Left kidney (tissue), 8 donors: ENCODE measurements around the gene ICAM2. TPM values are rescaled to one million over a fixed set of nuclear protein-coding genes. Genes with fewer than 3 reads are reported as not detected.

Source experiments
- DNase-seq: peaks from one replicate; pipeline ENCODE4 v3.0.0-alpha.2; 2013
- long read RNA-seq, 8 donors: transcript quantifications; one replicate each; lab custom pipeline, GENCODE V29; 2026
- polyA plus RNA-seq: library from polyadenylated mRNA; unstranded; fragments of 120-200 nt; gene quantifications from one replicate; pipeline ENCODE4 v1.2.1, GENCODE V29; 2013; ENCODE audit not compliant: insufficient read length

ICAM2 gene
- polyA plus RNA-seq: 23.1 TPM
- long read RNA-seq, donor 1, transcript ICAM2-203 (4 exons, 1,221 nt): major isoform, 9 of 19 reads
- long read RNA-seq, donor 1, partial matches to known transcripts: 5 of 19 reads
- long read RNA-seq, donor 1, other reads (novel, unspliced or antisense): 0 of 19 reads
- long read RNA-seq, donor 2, transcript ICAM2-208 (5 exons, 1,103 nt): major isoform, 6 of 13 reads
- long read RNA-seq, donor 2, transcript ICAM2-203 (4 exons, 1,221 nt): major isoform, 6 of 13 reads
- long read RNA-seq, donor 2, partial matches to known transcripts: 0 of 13 reads
- long read RNA-seq, donor 2, other reads (novel, unspliced or antisense): 0 of 13 reads
- long read RNA-seq, donor 3, transcript ICAM2-203 (4 exons, 1,221 nt): major isoform, 8 of 12 reads
- long read RNA-seq, donor 3, partial matches to known transcripts: 0 of 12 reads
- long read RNA-seq, donor 3, other reads (novel, unspliced or antisense): 0 of 12 reads
- long read RNA-seq, donor 4, partial matches to known transcripts: 0 of 2 reads
- long read RNA-seq, donor 4, other reads (novel, unspliced or antisense): 0 of 2 reads
- long read RNA-seq, donor 5, transcript ICAM2-203 (4 exons, 1,221 nt): major isoform, 23 of 32 reads
- long read RNA-seq, donor 5, transcript ICAM2-208 (5 exons, 1,103 nt): minor isoform, 8 of 32 reads
- long read RNA-seq, donor 5, partial matches to known transcripts: 0 of 32 reads
- long read RNA-seq, donor 5, other reads (novel, unspliced or antisense): 0 of 32 reads
- long read RNA-seq, donor 6, transcript ICAM2-203 (4 exons, 1,221 nt): major isoform, 8 of 12 reads
- long read RNA-seq, donor 6, partial matches to known transcripts: 0 of 12 reads
- long read RNA-seq, donor 6, other reads (novel, unspliced or antisense): 0 of 12 reads
- long read RNA-seq, donor 7, transcript ICAM2-203 (4 exons, 1,221 nt): major isoform, 14 of 21 reads
- long read RNA-seq, donor 7, transcript ICAM2-208 (5 exons, 1,103 nt): minor isoform, 7 of 21 reads
- long read RNA-seq, donor 7, partial matches to known transcripts: 0 of 21 reads
- long read RNA-seq, donor 7, other reads (novel, unspliced or antisense): 0 of 21 reads
- long read RNA-seq, donor 8, partial matches to known transcripts: 0 of 2 reads
- long read RNA-seq, donor 8, other reads (novel, unspliced or antisense): 0 of 2 reads

DNA sequence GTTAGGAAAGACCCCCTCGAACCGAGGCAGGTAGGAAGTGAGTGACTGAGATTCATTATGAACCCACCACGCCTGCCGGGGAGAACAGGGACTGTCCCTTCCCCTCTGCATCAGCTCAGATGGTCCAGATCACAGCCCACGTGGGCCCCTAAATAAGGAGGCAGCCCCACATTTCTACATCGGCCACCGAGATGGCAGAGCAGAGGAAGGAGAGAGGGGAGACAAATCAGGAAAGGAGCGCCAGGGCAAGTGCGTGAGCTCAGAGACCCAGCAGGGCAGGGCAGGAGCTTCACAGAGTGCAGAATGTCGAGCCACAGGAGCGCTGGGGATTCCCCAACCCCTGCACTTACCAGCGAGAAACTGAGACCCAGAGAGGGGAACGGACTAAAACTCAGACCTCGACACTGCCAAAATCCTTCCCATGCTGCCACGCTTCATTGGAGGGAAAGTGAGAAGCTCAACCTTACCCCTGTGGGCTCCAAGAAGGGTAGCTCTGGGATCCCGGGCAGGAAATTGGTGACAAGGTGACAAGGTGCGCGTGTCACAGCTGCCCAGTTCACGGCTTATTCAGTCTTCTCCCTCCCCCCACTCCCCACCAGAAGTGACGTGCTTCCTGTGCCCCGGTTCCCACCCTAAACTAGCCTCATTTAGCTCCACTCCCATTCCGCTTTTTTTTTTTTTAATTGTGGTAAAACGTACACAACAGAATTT is at the start of gene ICAM2:
Gene ICAM2, minus strand, starts transcription at position 578 of the 711 bp plus-strand sequence. CDS start 13,942 bp downstream, outside the sequence.
- DNase-seq: no peak

DNA sequence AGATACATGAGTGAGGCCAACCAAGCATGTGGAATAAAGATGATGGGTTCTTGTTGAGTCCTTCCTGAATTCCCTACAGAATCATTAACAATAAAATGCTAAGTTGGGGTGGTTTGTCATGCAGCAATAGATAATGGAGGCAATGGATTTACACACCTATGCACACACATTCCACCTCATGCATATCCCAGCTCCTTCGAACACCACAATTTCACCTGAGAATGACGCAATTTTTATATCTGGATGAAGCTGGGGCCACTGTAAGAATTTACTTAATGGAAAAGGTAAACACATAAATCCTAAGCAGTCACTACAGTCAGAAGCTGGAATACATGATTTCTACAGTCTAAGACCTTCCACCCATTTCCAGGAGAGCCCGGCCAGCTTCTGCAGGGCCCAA is 49.8 kb upstream of the ICAM2 start:
- no peak for DNase-seq

- no peak for DNase-seq
Measured at GRCh38 chr17:64069143-64069542, 48.7 kb upstream of the ICAM2 start.

GRCh38 chr17:64067657-64068056 is 47.2 kb upstream of the ICAM2 start:
- DNase-seq: no peak

DNA sequence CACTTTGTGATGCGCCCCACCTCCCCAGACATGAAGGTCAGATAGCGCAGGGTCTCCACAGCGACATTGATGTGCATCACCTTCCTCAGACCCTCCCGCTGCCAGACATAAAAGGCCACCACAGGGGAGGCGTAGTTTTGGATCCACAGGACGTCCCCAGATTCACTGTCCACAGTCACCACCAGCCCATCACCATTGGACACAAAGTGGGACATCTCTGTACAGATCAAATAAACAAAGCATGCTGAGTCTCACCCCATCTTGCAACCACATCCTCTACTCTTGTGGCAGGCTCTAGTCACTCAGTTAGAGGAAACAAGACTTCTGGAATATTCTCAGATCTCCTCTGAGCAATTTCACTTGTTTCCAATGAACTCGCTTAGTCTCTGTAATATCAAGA is 46.3 kb upstream of the ICAM2 start:
- no peak for DNase-seq

DNA sequence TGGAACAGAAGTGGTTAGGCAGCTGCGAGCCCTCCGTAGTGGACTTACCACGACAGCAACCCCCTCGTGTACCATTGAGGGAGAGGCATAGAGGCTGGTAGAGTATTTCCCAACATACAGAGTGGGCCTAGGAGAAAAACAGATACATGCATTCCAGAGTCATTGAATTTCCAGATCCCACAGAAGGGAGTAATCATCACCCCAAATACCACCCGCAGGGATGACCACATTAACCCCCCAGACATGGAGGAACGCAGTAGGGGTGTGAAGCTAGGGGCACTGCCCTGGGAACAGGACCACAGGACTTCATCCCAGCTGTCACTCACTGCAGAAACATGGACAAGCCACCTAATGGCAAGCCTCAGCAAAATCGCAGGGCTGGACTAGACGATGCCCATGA is 44.7 kb upstream of the ICAM2 start:
- DNase-seq: no peak

DNA sequence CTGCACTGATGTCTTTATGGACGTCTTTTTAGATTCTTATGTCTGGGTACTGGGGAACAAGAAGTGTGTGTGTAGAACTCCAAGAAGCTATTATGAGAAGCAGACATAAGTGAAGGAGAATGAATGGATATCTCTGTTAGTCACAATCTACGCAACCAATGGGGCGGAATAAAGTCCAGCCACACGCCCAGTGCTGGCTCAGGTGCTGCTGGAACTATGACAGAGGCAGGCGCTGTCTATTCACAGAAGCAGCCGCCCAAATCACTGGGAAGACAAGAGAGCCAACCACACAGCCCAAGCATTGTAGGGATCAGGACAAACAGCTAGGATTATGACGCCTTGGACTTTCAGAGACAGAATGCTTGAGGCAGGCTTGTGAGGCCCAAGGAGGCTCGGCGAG is 43.9 kb upstream of the ICAM2 start:
- DNase-seq: no peak

DNA sequence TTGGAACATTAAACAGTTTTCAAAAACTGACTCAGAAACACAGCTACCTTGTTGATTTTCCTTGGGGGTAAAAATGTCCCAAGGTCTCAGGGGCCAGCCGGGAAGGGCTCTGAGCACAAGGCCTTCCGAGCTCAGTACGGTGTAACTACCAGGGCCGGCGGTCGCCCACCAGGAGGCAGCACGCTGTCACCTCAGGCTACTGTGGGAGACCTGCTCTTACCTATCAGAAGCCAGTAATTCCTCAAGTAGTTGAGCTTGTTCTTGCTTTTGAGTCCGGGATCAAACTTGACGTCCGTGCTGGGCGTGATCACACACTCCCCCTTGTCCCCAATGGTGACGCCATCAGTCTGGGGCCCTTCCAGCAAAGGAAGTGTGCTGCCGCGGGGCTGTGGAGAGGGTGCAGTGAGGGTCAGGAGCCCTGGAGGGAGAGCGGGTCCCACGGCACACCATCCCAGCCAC is 43.4 kb upstream of the ICAM2 start:
- DNase-seq: peak; percentile 65

- DNase-seq: no peak
Measured at GRCh38 chr17:64063088-64063487, 42.7 kb upstream of the ICAM2 start.

GRCh38 chr17:64061178-64061898 is 40.9 kb upstream of the ICAM2 start:
- no peak for DNase-seq

GRCh38 chr17:64060331-64060730 is 39.9 kb upstream of the ICAM2 start:
- DNase-seq: no peak

GRCh38 chr17:64059756-64060155 is 39.3 kb upstream of the ICAM2 start:
- no peak for DNase-seq

- no peak for DNase-seq
Measured at GRCh38 chr17:64058621-64059020, 38.2 kb upstream of the ICAM2 start.

DNA sequence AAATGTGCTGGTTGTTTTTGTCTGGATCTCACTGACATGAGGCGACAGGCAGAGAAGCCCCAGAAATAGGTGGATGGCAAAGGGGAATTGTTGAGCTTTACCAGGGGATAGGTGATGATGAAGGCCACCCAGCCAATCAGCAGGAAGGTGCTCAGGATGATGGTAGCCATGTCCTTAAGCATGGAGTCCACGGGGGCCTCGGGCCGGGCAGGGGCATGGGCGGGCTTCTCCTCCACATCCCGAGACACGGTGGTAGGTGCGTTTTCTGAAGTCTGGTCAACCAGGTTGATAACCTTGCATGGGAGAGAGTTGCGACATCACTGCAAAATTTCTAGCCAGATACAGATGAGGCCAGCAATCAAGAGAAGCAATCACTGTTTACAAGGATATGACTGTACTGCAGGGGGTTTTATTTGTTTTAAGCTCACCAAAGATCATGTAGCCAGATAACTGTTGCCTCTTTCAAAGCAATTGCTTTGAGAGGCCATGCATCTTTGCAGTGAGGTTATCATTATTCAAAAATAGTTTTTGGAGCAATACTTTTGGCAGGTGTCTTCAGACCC is 37.3 kb upstream of the ICAM2 start:
- DNase-seq: no peak

GRCh38 chr17:64056269-64057005 is 36.0 kb upstream of the ICAM2 start:
- no peak for DNase-seq

DNA sequence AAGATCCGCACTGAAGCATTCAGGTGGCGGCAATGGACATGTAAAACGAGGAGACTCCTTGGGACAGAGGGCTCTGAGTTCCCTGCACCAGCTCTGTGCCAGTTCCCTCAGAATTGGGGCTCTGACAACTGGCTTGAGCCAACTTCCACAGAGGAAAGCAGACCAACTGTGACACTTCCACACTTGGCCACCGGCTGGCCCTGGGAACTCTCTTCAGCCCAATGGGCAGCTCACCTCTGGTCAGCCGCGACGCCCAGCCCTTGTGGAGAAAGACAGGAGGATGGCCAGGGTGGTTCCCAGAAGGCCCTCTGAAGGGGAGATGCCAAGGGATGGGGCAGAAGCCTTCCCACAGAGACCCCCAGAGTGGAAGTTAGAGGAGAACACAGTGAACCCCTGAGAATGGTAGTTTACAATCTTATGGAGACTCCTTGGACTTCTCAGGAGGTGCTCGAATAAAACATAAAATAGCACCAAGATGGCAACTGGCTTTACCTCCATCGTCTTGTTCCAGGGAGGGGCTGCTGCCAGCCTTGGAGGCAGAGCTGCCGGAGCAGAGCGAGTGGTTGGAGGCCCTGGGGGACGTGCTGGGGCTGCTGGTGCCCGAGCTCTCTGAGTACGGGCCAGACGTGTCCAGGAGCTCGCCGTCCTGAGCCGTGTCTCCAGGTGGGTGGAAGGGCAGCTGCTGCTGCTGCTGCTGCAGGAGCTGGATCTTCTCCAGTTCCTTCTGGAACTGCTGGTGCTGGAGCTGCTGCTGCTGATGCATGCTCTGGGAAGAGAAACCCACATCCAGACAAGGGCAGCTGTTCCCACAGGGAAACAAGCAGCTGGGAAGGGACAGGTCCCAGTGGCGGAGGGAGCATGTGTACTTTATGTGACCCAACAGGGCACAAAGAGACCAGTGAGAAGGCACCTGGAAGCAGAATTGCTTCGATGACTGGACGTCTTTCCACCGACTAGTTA is 35.0 kb upstream of the ICAM2 start:
- no peak for DNase-seq

DNA sequence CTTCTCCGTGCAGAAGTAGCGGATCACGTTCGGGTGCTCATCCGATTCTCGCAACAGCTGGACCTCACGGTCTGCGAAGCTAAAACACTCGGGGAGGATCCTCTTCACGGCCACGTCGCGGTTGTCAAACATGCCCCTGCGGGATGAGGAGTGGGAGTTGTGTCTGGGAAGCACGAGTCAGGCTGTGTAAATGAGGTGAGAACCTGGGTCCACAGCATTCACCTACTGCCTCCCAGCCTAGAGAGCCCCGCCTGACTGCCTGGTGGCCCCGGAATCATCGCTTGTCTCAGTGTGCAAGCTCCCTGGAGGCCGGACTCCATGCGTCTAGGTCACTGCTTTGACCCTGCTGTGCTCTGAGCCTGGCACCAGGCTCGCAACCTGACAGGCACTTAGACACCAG is 33.9 kb upstream of the ICAM2 start:
- no peak for DNase-seq

DNA sequence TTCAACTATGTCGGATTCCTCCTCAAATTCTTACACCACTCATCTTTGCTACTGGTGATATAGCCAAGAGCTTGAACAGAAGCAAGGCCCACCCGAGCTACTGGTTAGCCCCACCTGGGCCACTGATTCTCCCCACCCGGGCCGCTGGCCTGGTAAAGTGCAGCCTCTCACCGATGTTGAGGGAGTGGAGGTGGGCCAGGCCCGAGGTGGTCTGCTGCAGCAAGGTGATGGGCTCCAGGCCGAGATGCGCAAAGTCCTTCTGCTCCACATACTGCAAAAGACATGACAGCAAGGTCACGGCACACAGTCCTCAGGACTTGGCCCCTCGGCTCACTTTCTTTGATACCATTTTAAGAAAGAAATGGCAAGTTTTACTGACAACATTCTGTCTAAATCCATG is 32.7 kb upstream of the ICAM2 start:
- no peak for DNase-seq

- no peak for DNase-seq
Measured at GRCh38 chr17:64051153-64051552, 30.7 kb upstream of the ICAM2 start.
